PFSK-1 (cell line): ENCODE data around the gene ARNT2.

Source experiments
- FOXP2 ChIP-seq: optimal IDR thresholded peaks from 2 replicates; pipeline ENCODE3; 2011; ENCODE audit warnings: borderline replicate concordance, control low read depth, inconsistent platforms; ENCODE audit not compliant: insufficient read depth; ENCODE audit errors: extremely low read length, extremely low read depth
- POLR2AphosphoS5 ChIP-seq: IDR thresholded peaks from 2 replicates; pipeline ENCODE4 v1.6.1; 2012; ENCODE audit warnings: low read depth, mild to moderate bottlenecking, control low read depth, low read length, moderate library complexity
- SIN3A ChIP-seq: IDR thresholded peaks from 2 replicates; pipeline ENCODE4 v1.6.1; 2012; ENCODE audit warnings: mild to moderate bottlenecking, low read length, moderate library complexity, borderline replicate concordance; ENCODE audit not compliant: insufficient read depth
- TAF1 ChIP-seq: IDR thresholded peaks from 2 replicates; pipeline ENCODE4 v1.6.1; 2012; ENCODE audit warnings: low read length, control low read depth, borderline replicate concordance; ENCODE audit not compliant: insufficient read depth
- TF ChIP-seq, protein P1 (sequence below), 2 experiments: IDR thresholded peaks; 2 replicates each; pipeline versions ENCODE4 v1.6.1 to v1.8.0; 2011 to 2012; ENCODE audit warnings: low read depth in 2 of 2, low read length in 2 of 2, control low read depth in 1 of 2, inconsistent platforms in 1 of 2, mild to moderate bottlenecking in 1 of 2, moderate library complexity in 1 of 2; ENCODE audit not compliant: insufficient read depth in 1 of 2

ARNT2 gene

DNA sequence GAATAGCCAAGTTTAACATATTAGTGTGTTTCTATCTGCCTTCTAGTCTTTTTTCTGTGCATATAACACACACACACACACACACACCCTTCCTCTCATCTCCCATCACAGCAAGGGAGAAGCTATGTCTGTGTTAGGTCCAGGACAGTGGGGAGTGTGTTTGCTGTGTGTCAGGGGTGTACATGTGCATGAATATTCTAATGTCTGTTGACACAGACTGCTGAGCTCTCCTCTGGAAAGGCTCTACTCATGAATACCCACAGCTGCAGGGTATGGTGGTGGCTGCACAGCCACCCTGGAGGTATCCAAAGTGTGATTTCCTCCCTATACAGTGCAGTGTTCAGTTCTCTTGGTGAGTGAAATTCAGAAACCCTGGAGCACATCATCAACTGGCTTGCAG, 42.9 kb downstream of the ARNT2 start:
- TF ChIP-seq SIN3A: no peak
- TF ChIP-seq, protein P1, sequence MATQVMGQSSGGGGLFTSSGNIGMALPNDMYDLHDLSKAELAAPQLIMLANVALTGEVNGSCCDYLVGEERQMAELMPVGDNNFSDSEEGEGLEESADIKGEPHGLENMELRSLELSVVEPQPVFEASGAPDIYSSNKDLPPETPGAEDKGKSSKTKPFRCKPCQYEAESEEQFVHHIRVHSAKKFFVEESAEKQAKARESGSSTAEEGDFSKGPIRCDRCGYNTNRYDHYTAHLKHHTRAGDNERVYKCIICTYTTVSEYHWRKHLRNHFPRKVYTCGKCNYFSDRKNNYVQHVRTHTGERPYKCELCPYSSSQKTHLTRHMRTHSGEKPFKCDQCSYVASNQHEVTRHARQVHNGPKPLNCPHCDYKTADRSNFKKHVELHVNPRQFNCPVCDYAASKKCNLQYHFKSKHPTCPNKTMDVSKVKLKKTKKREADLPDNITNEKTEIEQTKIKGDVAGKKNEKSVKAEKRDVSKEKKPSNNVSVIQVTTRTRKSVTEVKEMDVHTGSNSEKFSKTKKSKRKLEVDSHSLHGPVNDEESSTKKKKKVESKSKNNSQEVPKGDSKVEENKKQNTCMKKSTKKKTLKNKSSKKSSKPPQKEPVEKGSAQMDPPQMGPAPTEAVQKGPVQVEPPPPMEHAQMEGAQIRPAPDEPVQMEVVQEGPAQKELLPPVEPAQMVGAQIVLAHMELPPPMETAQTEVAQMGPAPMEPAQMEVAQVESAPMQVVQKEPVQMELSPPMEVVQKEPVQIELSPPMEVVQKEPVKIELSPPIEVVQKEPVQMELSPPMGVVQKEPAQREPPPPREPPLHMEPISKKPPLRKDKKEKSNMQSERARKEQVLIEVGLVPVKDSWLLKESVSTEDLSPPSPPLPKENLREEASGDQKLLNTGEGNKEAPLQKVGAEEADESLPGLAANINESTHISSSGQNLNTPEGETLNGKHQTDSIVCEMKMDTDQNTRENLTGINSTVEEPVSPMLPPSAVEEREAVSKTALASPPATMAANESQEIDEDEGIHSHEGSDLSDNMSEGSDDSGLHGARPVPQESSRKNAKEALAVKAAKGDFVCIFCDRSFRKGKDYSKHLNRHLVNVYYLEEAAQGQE (IDR thresholded peaks at IDR 0.05; ENCODE audit: insufficient read depth in 1 of 2, low read depth in 2 of 2, low read length in 2 of 2): no peak
- TF ChIP-seq FOXP2: no peak
- no peak for TF ChIP-seq POLR2AphosphoS5
- no peak for TF ChIP-seq TAF1

DNA sequence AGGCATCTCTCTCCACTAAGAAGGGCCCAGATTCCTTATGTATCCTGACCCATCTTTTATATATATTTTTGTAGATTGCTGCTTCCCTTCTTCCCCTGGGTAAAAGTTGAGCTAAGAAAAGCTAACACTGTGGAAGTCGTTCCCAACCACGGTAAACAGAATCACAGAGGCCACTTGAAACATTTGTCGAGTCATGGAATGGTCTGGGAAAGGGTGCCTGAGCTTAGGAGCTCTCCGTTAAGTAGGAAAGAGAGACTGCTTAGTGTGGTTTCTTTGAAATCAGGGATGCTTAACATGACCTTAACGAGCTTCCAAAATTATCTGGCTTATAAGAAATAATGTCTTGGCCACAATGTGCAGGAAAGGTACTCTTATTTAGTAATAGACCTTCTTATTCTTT, 45.6 kb downstream of the ARNT2 start:
- no peak for TF ChIP-seq FOXP2
- TF ChIP-seq, protein P1 (IDR thresholded peaks at IDR 0.05; ENCODE audit: insufficient read depth in 1 of 2, low read depth in 2 of 2, low read length in 2 of 2): no peak
- no peak for TF ChIP-seq POLR2AphosphoS5
- TF ChIP-seq SIN3A: no peak
- TF ChIP-seq TAF1: no peak

DNA sequence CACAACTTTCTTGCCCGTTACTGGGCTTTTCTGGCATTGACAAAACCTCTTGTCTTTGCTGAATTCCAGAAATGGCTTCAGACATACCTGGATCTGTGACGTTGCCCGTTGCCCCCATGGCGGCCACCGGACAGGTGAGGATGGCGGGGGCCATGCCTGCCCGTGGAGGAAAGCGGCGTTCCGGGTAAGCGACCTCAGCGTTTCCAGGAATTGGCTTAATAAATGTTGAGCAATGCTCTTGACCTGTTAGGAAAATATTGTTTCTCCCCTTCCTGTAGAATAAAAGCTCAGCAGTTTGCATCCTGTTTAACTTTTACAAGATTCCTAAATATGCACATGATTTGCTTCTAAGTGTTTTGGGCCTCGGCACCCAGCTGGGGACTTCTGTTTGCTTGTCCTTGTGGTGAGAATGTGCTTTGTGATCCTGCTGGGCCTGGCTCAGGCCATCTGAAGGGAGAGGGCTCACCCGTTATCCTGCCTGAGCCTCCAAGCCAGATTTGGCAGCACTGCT, 46.7 kb downstream of the ARNT2 start:
- TF ChIP-seq POLR2AphosphoS5: no peak

DNA sequence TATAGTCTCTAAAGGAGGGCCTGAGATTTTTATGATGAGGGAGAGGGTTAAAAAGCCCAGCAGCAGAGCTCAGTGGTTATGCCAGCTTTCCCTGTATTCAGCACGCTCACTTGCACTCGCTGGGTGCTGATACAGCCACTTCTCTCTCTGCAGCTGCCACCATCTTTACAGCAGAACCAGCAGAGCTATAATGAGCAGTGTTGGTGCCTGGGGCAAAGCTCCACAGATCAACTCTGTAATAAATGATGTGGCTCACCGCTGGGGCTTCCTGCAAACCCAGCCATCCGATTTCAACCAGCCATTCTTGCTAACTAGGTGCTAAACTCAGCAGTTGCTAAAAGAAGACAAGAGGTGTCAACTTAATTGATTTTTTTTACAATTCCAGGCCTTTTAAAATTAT, 48.0 kb downstream of the ARNT2 start:
- TF ChIP-seq TAF1: no peak

DNA sequence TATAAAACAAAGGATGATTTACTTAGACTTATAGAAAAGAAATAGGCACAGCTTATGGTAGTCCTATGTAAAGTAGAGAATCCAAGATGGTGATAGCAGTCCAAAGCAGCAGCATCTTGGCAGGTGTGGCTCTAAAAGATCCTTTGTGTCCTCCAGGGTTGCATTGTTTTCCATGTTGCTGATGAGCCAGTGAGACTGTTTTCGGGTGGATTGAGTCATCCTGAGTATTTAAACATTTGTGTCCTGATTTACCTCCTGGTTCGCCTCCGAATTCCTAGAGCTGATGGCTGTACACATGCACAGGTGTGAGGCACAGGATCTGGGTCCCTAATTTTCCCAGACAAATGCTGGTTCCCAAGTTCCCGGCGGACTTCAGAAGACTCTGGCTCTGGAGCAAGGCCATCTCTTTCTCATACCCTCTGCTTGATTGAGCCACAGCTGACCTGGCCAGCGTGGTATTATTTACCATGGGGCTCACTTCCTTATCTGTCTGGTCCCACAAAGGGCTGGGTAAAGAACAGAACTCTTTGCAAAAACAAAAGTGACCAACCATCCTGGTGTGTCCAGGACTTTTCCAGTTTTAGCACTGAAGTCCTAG, 51.0 kb downstream of the ARNT2 start:
- TF ChIP-seq POLR2AphosphoS5 (no peak), TAF1 (no peak), SIN3A (no peak), FOXP2 (no peak)
- TF ChIP-seq, protein P1 (IDR thresholded peaks at IDR 0.05; ENCODE audit: insufficient read depth in 1 of 2, low read depth in 2 of 2, low read length in 2 of 2): no peak

DNA sequence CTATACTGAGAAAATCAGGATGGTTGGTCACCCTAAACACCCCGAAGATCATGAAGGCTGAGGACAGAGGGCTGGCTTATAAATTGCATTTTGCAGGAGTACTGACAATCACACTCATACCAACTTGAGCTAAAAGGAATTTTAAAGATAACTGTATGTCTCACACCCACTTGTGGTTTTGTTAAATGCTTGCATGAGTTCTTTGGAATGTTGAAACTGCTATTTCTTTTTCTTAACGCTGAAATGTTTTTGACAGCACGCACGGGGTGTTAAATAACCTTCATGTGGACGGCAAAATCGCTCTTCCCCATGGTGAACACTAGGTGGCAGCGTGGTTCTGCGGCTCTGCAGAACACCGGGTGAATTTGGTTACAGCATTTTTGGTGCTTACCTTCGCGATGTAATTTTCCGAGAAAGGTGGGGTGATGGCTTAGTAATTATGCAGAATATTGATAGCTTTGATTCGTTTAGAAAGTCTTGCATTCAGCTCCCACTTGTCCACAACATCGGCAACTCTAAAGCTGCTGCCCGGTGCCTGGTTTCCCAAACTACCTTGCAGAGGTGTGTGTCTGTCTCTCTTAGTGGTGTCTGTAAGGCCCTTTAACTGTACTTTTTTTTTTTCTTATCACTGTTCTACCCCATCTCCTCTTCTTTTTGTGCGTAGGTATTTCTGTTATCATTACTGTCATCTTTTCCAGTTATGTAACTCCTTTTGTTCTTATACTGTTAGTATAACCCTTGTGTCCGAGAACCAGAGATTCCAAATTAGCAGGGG, 51.7 kb downstream of the ARNT2 start:
- TF ChIP-seq POLR2AphosphoS5: no peak
- TF ChIP-seq, protein P1 (IDR thresholded peaks at IDR 0.05; ENCODE audit: insufficient read depth in 1 of 2, low read depth in 2 of 2, low read length in 2 of 2): 0 out of 4 replicates have a peak, but pooled peaks of 1 of the 2 experiments have one; percentile 18
